HG03095 (cell line): ENCODE measurements around the gene UXS1.

ENCODE experiments used
- ATAC-seq: cut with Tn5 transposase; IDR thresholded peaks from one replicate; pipeline ENCODE4 v1.9.1; 2021; ENCODE audit warnings: moderate library complexity; ENCODE audit not compliant: unreplicated experiment

UXS1 gene

GRCh38 chr2:106189764-106190468 lies 4.2 kb downstream of the UXS1 start:
- ATAC-seq: no peak

GRCh38 chr2:106189325-106189724 lies 4.8 kb downstream of the UXS1 start:
- ATAC-seq: no peak

- ATAC-seq: no peak
These were observed 6.7 kb downstream of the UXS1 start for GRCh38 chr2:106187273-106187891.

- ATAC-seq: no peak
These were observed 8.5 kb downstream of the UXS1 start for GRCh38 chr2:106185475-106186184.

- ATAC-seq: no peak
These were observed 9.2 kb downstream of the UXS1 start for GRCh38 chr2:106184857-106185256.

GRCh38 chr2:106184394-106184793 lies 9.7 kb downstream of the UXS1 start:
- no peak for ATAC-seq

GRCh38 chr2:106183101-106183696 lies 10.9 kb downstream of the UXS1 start:
- ATAC-seq: no peak

GRCh38 chr2:106181064-106181463 lies 13.0 kb downstream of the UXS1 start:
- ATAC-seq: no peak

GRCh38 chr2:106180602-106181001 lies 13.5 kb downstream of the UXS1 start:
- no peak for ATAC-seq

- ATAC-seq: no peak
These were observed 15.4 kb downstream of the UXS1 start for GRCh38 chr2:106178716-106179115.

GRCh38 chr2:106177581-106177980 lies 16.5 kb downstream of the UXS1 start:
- ATAC-seq: no peak

GRCh38 chr2:106176446-106177099 lies 17.5 kb downstream of the UXS1 start:
- no peak for ATAC-seq

- ATAC-seq: no peak
These were observed 18.8 kb downstream of the UXS1 start for GRCh38 chr2:106175086-106175850.

GRCh38 chr2:106174056-106174455 lies 20.0 kb downstream of the UXS1 start:
- ATAC-seq: no peak

GRCh38 chr2:106172649-106173048 lies 21.5 kb downstream of the UXS1 start:
- ATAC-seq: no peak

- no peak for ATAC-seq
These were observed 25.4 kb downstream of the UXS1 start for GRCh38 chr2:106168657-106169056.

GRCh38 chr2:106167067-106167466 lies 27.0 kb downstream of the UXS1 start:
- no peak for ATAC-seq

- no peak for ATAC-seq
These were observed 28.5 kb downstream of the UXS1 start for GRCh38 chr2:106165561-106165960.

- no peak for ATAC-seq
These were observed 29.1 kb downstream of the UXS1 start for GRCh38 chr2:106165029-106165428.

- no peak for ATAC-seq
These were observed 30.1 kb downstream of the UXS1 start for GRCh38 chr2:106163948-106164545.
